HepG2 (cell line): Measurements from ENCODE around the gene ACOX3. TPM values are rescaled to one million over a fixed set of nuclear protein-coding genes. Genes with fewer than 3 reads are reported as not detected.

Experiments
- ATAC-seq: fragments of 200-7000 bp; cut with Tn5 transposase; 3 replicates; pipeline ENCODE4 v1.9.1; 2020; ENCODE audit warnings: mild to moderate bottlenecking, moderate library complexity
- BruUV-seq: library from RNA; stranded (reverse); fragments of 400-500 nt; replicated peaks from 2 replicates; lab custom pipeline; 2021; lab: Mats Ljungman, UMichigan
- CTCF ChIA-PET: fragments of 300-600 bp; formaldehyde crosslinking; extraction: SDS; loops from one replicate; lab custom pipeline; 2021; ENCODE audit warnings: low total read pairs, inconsistent platforms, low intra/inter-chr PET ratio; lab: Yijun Ruan, JAX
- POLR2A ChIA-PET: fragments of 350-600 bp; sonication (Branson Sonifier 250); formaldehyde crosslinking; loops from one replicate; lab custom pipeline; 2020; ENCODE audit warnings: antibody characterized with exemption, inconsistent platforms; lab: Yijun Ruan, JAX
- DNase-seq: peaks from one replicate; pipeline ENCODE4 v3.0.0-alpha.2; 2015; ENCODE audit warnings: low spot score
- FAIRE-seq: peaks from 3 replicates; lab custom pipeline; 2011; peaks lifted over from hg19 to GRCh38; lab: Jason Lieb, UNC
- H2AFZ ChIP-seq: one replicate; pipeline ENCODE4 v1.6.1; 2011; ENCODE audit warnings: low read length, inconsistent platforms
- H3K27ac ChIP-seq: fragments of 300-600 bp; 3 replicates; pipeline ENCODE4 v1.8.0; 2011; ENCODE audit warnings: mixed run types, mild to moderate bottlenecking, mixed read lengths, low read length, inconsistent platforms; ENCODE audit not compliant: insufficient read depth; ENCODE audit errors: extremely low read length
- H3K27me3 ChIP-seq, 2 experiments: fragments of 200-600 bp in 1 of 2; 2 replicates in 1 of 2; 3 replicates in 1 of 2; pipeline versions ENCODE4 v1.6.0 to v1.8.0; 2011; ENCODE audit warnings: low read length in 2 of 2, mild to moderate bottlenecking in 2 of 2, moderate library complexity in 2 of 2, inconsistent platforms in 1 of 2; ENCODE audit not compliant: insufficient read depth in 2 of 2, control insufficient read depth in 1 of 2
- H3K36me3 ChIP-seq, 2 experiments: fragments of 200-600 bp in 1 of 2; replicated peaks in 1 of 2; 2 replicates in 1 of 2; 3 replicates in 1 of 2; pipeline versions ENCODE4 v1.5.1 to v1.8.0; 2011; ENCODE audit warnings: low read length in 2 of 2, inconsistent platforms in 1 of 2; ENCODE audit not compliant: insufficient read depth in 2 of 2, control insufficient read depth in 1 of 2
- H3K4me1 ChIP-seq: 2 replicates; pipeline ENCODE4 v1.5.1; 2012; ENCODE audit warnings: low read length, inconsistent platforms; ENCODE audit not compliant: insufficient read depth
- H3K4me2 ChIP-seq: 2 replicates; pipeline ENCODE4 v1.6.0; 2011; ENCODE audit warnings: low read depth, low read length, inconsistent platforms
- H3K4me3 ChIP-seq, 3 experiments: fragments of 200-600 bp in 1 of 3; sonication (generic), shearing (Covaris generic) in 1 of 3; replicated peaks in 1 of 3; 2 replicates each; pipeline ENCODE4 v1.5.1; 2011 to 2016; ENCODE audit warnings: low read length in 3 of 3, inconsistent platforms in 2 of 3, low read depth in 2 of 3, mild to moderate bottlenecking in 2 of 3, control low read depth in 1 of 3, mixed read lengths in 1 of 3; ENCODE audit not compliant: insufficient read depth in 1 of 3
- H3K79me2 ChIP-seq: one replicate; pipeline ENCODE4 v1.6.1; 2011; ENCODE audit warnings: low read length, inconsistent platforms; ENCODE audit not compliant: insufficient read depth
- H3K9ac ChIP-seq: 2 replicates; pipeline ENCODE4 v1.6.0; 2011; ENCODE audit warnings: mild to moderate bottlenecking, low read depth, low read length, inconsistent platforms; ENCODE audit not compliant: insufficient read depth
- H3K9me3 ChIP-seq: 2 replicates; pipeline ENCODE4 v1.5.1; 2012; ENCODE audit warnings: mild to moderate bottlenecking, low read length
- H4K20me1 ChIP-seq: 2 replicates; pipeline ENCODE4 v1.6.0; 2011; ENCODE audit warnings: inconsistent platforms, mild to moderate bottlenecking, low read length, moderate library complexity; ENCODE audit not compliant: insufficient read depth
- ATF1 ChIP-seq: IDR thresholded peaks from 2 replicates; pipeline ENCODE4 v1.6.1; 2016; ENCODE audit warnings: mild to moderate bottlenecking, control low read depth
- FOXO1 ChIP-seq: sonication (generic); formaldehyde crosslinking; IDR thresholded peaks from 2 replicates; pipeline ENCODE4 v1.4.0; 2020; ENCODE audit warnings: missing genetic modification reagents
- FOXO4 ChIP-seq: sonication (generic); formaldehyde crosslinking; conservative IDR thresholded peaks from 2 replicates; pipeline ENCODE4 v1.8.1; 2023; ENCODE audit warnings: missing genetic modification reagents
- HNRNPK ChIP-seq: fragments of 200-400 bp; formaldehyde crosslinking; IDR thresholded peaks from 2 replicates; pipeline ENCODE4 v1.6.1; 2018; ENCODE audit warnings: low read length, low read depth, moderate library complexity, mild to moderate bottlenecking; ENCODE audit not compliant: poor library complexity, severe bottlenecking
- NCOR1 ChIP-seq: fragments of 200-600 bp; sonication (generic); IDR thresholded peaks from 2 replicates; pipeline ENCODE4 v1.7.0; 2017; ENCODE audit warnings: antibody characterized with exemption, low read length, borderline replicate concordance
- NFKB2 ChIP-seq: sonication (generic); formaldehyde crosslinking; IDR thresholded peaks from 2 replicates; pipeline ENCODE4 v1.4.0; 2020; ENCODE audit warnings: missing genetic modification reagents, borderline replicate concordance
- NPAS2 ChIP-seq: sonication (generic); formaldehyde crosslinking; IDR thresholded peaks from 2 replicates; pipeline ENCODE4 v1.8.0; 2022; ENCODE audit warnings: mild to moderate bottlenecking, missing genetic modification reagents, borderline replicate concordance
- NR0B2 ChIP-seq: sonication (generic); formaldehyde crosslinking; IDR thresholded peaks from 2 replicates; pipeline ENCODE4 v1.4.0; 2020; ENCODE audit warnings: mild to moderate bottlenecking, missing genetic modification reagents
- TEAD2 ChIP-seq: sonication (generic); formaldehyde crosslinking; IDR thresholded peaks from 2 replicates; pipeline ENCODE4 v1.9.0; 2021; ENCODE audit warnings: missing genetic modification reagents
- ZFAT ChIP-seq: sonication (generic); formaldehyde crosslinking; conservative IDR thresholded peaks from 2 replicates; pipeline ENCODE4 v1.8.1; 2023; ENCODE audit warnings: missing genetic modification reagents, inconsistent platforms
- ZFP1 ChIP-seq: IDR thresholded peaks from 2 replicates; pipeline ENCODE4 v1.6.1; 2016
- ZNF3 ChIP-seq: IDR thresholded peaks from 2 replicates; pipeline ENCODE4 v1.7.0; 2017; ENCODE audit warnings: inconsistent platforms
- ZNF776 ChIP-seq: sonication (generic); formaldehyde crosslinking; IDR thresholded peaks from 2 replicates; pipeline ENCODE4 v1.4.0; 2020; ENCODE audit warnings: mild to moderate bottlenecking, missing genetic modification reagents
- ZSCAN12 ChIP-seq: sonication (generic); formaldehyde crosslinking; IDR thresholded peaks from 2 replicates; pipeline ENCODE4 v1.9.0; 2021; ENCODE audit warnings: mild to moderate bottlenecking, missing genetic modification reagents
- WGBS: methylation state at CpG from one replicate; pipeline ENCODE4 v1.1.6; 2017; ENCODE audit warnings: low lambda C conversion rate; 5-methylcytosine and 5-hydroxymethylcytosine counted together
- in situ Hi-C: cut with HindIII; loops from 2 replicates; pipeline ENCODE4 v1.10.0; 2017; ENCODE audit warnings: low pct_unique_long_range_greater_than_20kb; ENCODE audit not compliant: extremely low pct_ligation_motif_present
- intact Hi-C: fragments of 100-400 bp; cut with micrococcal nuclease; formaldehyde crosslinking; loops from one replicate; pipeline ENCODE4 v1.10.0; 2022; ENCODE audit not compliant: unreplicated experiment
- polyA plus RNA-seq, 8 experiments: library from polyadenylated mRNA; depleted of rRNA in 3 of 8; stranded (reverse) in 7 of 8; unstranded in 1 of 8; fragments of >200 nt; fragmentation: Illumina TruSeq in 4 of 8; extraction: Trizol in 4 of 8; gene quantifications; 2 replicates each; pipeline versions ENCODE4 v1.2.1 to v1.2.3, GENCODE V29; 2011 to 2016; ENCODE audit warnings: low read depth in 4 of 8, missing spikeins in 1 of 8, mixed read lengths in 1 of 8; ENCODE audit not compliant: insufficient read depth in 1 of 8
- total RNA-seq, 5 experiments: library from RNA; depleted of rRNA; stranded (reverse); fragments of >200 nt; fragmentation: Illumina TruSeq; extraction: Trizol; gene quantifications; 2 replicates each; pipeline ENCODE4 v1.2.3, GENCODE V29; 2016; ENCODE audit warnings: low read depth in 1 of 5
- TF ChIP-seq, protein P1 (sequence below): sonication (generic); formaldehyde crosslinking; IDR thresholded peaks from 2 replicates; pipeline ENCODE4 v1.4.0; 2020; ENCODE audit warnings: missing genetic modification reagents
- TF ChIP-seq, protein P2 (sequence below): sonication (generic); formaldehyde crosslinking; IDR thresholded peaks from 2 replicates; pipeline ENCODE4 v1.5.0; 2020; ENCODE audit warnings: missing genetic modification reagents

The ACOX3 gene
- total and polyA plus RNA-seq, 2 of the 13 experiments (the other 11 are each of a cell fraction or from before 2014, with no cell fraction given): 4.2 to 17.8 TPM

- no peaks in the 10 kb centered on the region for H3K36me3 ChIP-seq
- CTCF ChIA-PET: no interaction called here
- H3K4me2 ChIP-seq: no peak overlapping the region
- no peak for DNase-seq
- H3K79me2 ChIP-seq: no peaks in the 10 kb centered on the region
- peaks cover 3 to 38% of the 10 kb centered on the region in 2 experiments; a peak in 3 of 5 replicates for H3K27me3 ChIP-seq
- H3K27ac ChIP-seq: no peak overlapping the region
- no peaks in the 10 kb centered on the region for H4K20me1 ChIP-seq
- intact Hi-C loops (no loop called here), in situ Hi-C loops (no loop called here)
- TF ChIP-seq NR0B2 (CRISPR knock-in tag): no peak
- no peak for TF ChIP-seq ZNF3 (CRISPR knock-in tag)
- no peak for TF ChIP-seq ZSCAN12 (CRISPR knock-in tag)
- TF ChIP-seq ZFP1: no peak
- TF ChIP-seq NPAS2 (CRISPR knock-in tag): no peak
- no peak for TF ChIP-seq TEAD2 (CRISPR knock-in tag)
- H2AFZ ChIP-seq: no peak overlapping the region
- 0 out of 2 replicates have a peak, but pooled peaks cover 2% of the 10 kb centered on the region for H3K4me1 ChIP-seq
- no peak for FAIRE-seq
- POLR2A ChIA-PET: no interaction called here
- H3K9ac ChIP-seq: no peak overlapping the region
- H3K9me3 ChIP-seq: 0 out of 2 replicates have a peak, but pooled peaks cover 5% of the 10 kb centered on the region
- 30% methylated on average over 4 of the region's 13 CpGs for WGBS
- peak; percentile 19; the same call in 1 of the 3 replicates for ATAC-seq
- no TSS peak for BruUV-seq
- H3K4me3 ChIP-seq: no peak overlapping the region
Observed at GRCh38 chr4:8328866-8329559, 111.5 kb downstream of the ACOX3 start.

GRCh38 chr4:8328456-8328855 lies 112.1 kb downstream of the ACOX3 start:
- ATAC-seq (no peak), DNase-seq (no peak), FAIRE-seq (no peak)
- intact Hi-C loops: no loop called here
- Histone ChIP-seq H3K4me2 (no peak overlapping the region), H3K36me3 (no peaks in the 10 kb centered on the region), H3K9me3 (0 out of 2 replicates have a peak, but pooled peaks cover 5% of the 10 kb centered on the region), H3K9ac (no peak overlapping the region), H3K4me1 (no peaks in the 10 kb centered on the region), H3K79me2 (no peaks in the 10 kb centered on the region), H3K4me3 (no peak overlapping the region), H3K27me3 (peaks cover 3 to 38% of the 10 kb centered on the region in 2 experiments; a peak in 3 of 5 replicates), H3K27ac (no peak overlapping the region), H2AFZ (no peak overlapping the region), H4K20me1 (no peaks in the 10 kb centered on the region)
- CTCF ChIA-PET: no interaction called here
- POLR2A ChIA-PET: no interaction called here
- in situ Hi-C loops: no loop called here
- WGBS: 30% methylated on average over 2 of the region's 3 CpGs
- no TSS peak for BruUV-seq
- TF ChIP-seq ZFAT (CRISPR knock-in tag) (no peak), FOXO1 (CRISPR knock-in tag) (no peak), FOXO4 (no peak), HNRNPK (no peak), NCOR1 (no peak), NFKB2 (CRISPR knock-in tag) (no peak), ATF1 (CRISPR knock-in tag) (no peak), ZNF776 (no peak)
- TF ChIP-seq, protein P1, sequence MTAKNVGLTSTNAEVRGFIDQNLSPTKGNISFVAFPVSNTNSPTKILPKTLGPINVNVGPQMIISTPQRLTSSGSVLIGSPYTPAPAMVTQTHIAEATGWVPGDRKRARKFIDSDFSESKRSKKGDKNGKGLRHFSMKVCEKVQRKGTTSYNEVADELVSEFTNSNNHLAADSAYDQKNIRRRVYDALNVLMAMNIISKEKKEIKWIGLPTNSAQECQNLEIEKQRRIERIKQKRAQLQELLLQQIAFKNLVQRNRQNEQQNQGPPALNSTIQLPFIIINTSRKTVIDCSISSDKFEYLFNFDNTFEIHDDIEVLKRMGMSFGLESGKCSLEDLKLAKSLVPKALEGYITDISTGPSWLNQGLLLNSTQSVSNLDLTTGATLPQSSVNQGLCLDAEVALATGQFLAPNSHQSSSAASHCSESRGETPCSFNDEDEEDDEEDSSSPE (CRISPR knock-in tag): no peak
- TF ChIP-seq, protein P2, sequence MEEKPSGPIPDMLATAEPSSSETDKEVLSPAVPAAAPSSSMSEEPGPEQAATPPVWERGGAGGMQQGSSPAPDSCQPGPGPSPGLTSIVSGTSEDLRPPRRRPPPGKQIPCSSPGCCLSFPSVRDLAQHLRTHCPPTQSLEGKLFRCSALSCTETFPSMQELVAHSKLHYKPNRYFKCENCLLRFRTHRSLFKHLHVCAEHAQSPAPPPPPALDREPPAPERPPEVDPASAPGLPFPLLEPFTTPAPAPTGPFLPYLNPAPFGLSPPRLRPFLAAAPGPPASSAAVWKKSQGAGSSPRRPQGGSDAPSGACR (CRISPR knock-in tag): no peak
